Measurements from ENCODE around the gene VSIG1. TPM values are rescaled to one million over a fixed set of nuclear protein-coding genes. Genes with fewer than 3 reads are reported as not detected.

VSIG1 gene
- polyA plus RNA-seq (ENCODE audit: insufficient read length), result 0.18 TPM

DNA sequence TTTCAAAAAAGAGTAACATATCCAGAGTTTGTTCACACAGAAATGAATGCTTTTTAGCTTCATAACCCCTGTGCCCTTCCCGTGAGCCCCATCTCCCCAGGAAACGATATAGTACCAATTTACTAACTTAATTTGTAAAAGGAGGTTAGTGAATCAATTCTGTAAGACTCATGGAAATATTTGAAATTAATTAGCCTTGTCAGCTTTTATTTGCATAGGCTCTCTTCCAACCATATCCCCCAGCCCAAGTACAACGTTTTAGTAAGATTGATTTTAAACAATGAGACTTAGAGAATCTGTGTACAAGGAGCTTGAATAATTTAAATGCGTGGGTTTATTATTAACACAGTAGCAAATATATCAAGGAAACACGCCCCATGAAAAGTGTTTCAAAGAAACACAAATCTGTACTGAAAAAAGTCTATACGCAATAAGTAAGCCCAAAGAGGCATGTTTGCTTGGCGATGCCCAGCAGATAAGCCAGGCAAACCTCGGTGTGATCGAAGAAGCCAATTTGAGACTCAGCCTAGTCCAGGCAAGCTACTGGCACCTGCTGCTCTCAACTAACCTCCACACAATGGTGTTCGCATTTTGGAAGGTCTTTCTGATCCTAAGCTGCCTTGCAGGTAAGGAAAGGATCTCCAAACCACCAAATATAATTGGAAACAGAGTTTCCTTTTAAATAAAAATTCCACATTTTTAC is at the start of gene VSIG1:
TSS of gene VSIG1 (plus strand) at position 512 of the 703 bp plus-strand sequence. CDS start at position 578, 66 bp downstream.
- DNase-seq, result no peak

DNA sequence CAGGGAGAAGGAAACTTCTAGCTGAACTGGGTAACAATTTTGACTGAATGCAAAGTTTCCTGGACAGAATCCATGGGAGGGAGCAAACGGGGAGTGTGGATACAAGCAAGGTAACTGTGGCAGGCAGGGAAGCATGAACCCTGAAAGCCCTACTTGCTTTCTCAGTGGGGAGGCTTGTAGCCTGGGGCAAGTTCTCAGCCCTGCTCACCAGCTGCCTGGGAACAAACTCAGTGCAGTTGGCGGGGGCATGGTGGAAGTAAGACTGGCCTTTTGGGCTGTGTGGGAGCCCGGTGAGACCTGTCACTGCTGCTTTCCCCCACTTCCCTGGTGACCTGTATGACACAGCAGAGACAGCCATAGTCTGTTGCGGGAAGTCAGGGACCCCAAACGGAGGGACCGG is 48.7 kb upstream of the VSIG1 start:
- no peak for DNase-seq

DNA sequence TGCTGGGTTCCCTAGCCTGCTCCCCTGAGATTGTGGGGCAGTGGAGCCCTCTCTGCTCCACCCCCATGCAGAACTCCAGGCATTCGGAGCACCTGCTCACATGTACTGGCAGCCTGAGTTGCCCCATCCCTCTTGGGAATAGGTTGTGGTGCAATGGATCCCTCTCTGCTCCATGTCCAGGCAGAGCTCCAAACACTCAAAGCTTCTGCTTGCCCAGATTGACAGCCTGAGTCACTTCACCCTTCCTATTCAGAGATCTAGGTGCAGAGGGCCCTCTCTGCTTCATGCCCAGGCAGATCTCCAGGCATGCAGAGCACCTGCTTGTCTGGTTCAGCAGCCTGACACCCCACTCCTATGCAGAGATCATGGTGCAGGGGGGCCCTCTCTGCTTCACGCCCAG is 44.1 kb upstream of the VSIG1 start:
- no peak for DNase-seq

DNA sequence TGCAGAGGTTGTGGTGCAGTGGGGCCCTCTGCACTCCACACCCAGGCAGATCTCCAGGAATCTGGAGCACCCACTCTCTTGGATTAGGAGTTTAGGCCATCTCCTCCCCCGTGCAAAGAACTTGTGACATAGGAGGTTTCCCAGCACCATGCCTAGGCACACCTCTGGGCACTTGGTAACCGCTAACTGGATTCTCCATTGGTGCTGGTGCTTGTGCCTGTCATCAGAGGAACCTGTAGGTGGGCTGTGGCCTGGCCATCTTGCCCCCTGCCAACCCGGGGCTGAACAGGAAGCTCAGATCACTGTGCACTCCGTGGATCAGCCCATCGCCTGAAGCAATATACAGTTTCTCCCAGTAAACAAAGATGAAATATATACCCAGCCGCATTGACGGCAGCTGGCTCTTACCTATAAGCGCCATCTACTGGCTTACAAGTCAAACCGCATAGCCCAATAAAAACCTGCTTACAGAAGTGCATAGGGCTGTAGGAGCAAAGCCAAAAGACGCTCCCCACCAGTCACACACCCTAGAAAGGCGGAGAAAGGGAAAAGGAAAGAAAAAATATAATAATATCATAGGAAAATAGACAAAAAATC is 43.5 kb upstream of the VSIG1 start:
- no peak for DNase-seq

DNA sequence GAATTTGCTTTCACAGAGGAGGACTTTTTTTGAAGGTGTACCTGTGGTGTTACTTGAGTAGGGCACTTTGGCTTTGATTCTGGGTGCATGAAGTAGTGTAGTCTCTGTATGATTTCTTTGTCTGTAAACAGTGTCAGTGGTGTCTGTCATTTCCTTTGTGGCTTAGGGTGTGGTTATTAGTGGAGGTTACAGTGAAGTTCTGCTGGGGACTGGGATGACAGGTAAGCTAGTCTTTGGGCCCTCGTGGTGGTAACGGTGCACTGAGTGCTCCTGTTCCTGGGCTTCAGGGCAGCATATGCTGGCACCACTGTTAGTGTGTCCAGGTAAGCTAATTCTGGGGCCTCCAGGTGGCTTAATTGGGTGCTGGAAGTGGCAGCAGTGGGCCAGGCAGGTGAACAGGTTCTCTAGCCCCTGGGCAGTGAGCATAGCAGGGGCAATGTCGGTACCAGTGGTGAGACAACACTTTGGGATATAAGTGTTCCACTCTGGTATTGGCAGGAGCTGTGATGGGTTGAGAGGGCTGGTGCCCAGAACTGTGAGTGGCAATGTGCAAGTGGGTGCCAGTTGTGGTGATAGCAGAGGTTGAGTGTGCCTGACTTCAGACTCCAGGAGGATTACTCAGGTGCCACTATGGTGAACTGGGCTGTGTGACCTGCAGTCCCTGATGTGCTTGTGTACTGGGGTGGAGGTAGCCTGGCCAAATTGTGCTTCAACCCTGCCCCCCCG is 26.0 kb upstream of the VSIG1 start:
- DNase-seq, result no peak

DNA sequence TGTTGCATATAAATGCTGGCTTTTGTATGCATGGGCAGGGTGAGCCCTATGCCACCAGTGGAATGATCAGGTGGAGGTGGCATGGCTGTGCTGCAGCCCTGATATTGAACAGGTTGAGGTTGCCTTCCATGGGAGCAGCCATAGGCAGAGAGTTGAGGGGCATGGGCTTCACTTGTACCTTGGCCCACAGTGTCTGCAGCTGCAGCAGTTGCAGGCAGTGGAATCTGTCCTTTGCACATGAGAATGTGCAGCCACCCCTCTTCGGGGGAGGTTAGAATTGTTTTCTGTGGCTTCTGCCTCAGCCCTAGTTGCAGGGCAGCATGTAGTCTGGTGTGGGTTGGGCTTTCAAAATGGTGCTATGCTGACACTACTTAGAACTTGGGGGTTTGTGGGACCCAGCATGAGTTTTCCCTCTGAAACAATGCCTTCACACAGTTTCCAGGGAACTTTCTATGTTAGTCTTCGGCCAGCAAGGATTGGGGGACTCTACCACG is 25.4 kb upstream of the VSIG1 start:
- DNase-seq, result no peak

DNA sequence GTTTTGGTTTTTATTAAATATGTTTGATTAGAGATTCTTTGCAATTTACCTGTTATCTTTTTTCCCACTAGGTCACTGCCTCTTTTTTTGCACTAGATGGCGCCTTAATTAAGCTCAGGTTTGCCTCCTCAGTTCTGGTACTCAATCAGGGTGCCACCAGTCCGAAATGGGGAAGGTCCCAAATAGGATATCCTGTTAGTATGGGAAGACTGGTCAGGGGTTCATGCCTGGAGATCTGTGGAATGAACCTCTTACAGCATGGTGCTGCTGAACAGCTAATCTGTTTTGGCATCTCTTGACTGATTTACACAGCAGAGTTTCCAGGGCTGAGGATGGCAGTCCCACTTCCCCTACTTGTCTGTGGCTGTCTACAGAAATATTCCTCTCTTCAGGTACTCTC is 24.2 kb upstream of the VSIG1 start:
- no peak for DNase-seq

DNA sequence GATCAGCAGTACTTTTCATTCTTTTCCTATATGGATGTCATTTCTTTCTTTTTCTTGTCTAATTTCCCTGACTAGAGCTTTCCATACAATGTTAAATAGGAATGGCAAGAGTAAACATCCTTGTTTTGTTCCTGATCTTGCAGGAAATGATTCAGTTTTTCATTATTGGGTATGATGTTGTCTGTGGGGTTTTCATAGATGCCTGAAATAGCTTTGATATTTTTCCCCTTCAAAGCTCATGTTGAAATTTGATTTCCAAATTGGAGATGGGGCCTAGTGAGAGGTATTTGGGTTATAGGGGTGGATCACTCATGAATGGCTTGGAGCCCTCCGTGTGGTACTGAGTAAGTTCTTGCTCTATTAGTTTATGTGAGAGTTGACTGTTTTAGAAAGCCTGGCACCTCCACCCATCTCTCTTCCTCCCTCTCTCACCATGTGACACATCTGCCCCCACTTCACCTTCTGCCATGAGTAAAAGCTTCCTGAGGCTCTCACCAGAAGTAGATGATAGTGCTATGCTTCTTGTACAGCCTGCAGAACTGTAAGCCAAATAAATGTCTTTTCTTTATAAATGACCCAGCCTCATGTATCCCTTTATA is 22.3 kb upstream of the VSIG1 start:
- DNase-seq, result no peak

DNA sequence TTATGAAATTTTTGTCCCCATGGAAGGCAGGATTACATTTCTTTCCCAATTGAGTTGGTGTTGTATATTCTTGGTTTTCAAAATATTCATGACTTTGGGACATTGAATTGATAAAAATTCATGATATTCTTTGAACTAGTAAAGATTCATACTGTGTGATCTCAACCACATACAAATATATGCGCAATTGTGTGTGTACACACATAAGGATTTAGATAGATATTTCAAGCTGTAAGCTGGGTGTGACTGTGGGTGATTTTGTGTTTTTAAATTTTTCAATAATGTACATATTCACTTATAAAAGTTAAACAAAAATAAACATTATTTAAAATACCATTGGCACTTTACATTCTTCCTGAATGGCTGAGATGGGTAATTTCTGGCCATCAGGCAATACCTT is 19.5 kb upstream of the VSIG1 start:
- DNase-seq, result no peak

DNA sequence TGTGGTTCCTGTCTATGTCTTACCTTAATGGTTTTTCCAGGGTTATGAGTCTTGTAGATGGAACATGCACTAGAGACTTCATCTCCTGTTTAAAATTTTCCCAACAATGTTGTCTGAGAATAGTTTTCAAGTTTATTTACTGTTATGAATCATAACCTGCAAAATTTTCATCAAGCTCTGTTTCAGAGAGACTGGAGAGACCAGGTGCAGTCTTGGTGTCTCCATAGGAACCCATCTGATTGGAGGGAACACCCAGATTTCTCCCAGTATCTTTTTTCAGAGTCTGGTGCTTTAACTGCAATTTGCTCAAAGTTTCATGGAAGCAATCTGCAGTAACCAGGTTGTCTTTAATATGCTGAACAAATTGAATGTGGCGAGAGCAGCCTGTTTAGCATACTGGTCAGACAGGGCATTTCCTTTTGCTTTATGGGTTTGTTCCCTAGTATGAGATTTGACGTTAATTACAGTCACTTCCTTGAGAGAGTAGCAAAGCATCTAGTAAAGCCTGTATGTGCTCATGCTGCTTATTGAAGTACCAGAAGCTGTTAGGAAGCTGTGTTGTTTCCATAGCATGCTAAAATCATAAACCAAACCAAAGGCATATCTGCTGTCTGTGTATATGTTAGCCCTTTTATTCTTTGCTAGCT is 18.8 kb upstream of the VSIG1 start:
- DNase-seq, result no peak

DNA sequence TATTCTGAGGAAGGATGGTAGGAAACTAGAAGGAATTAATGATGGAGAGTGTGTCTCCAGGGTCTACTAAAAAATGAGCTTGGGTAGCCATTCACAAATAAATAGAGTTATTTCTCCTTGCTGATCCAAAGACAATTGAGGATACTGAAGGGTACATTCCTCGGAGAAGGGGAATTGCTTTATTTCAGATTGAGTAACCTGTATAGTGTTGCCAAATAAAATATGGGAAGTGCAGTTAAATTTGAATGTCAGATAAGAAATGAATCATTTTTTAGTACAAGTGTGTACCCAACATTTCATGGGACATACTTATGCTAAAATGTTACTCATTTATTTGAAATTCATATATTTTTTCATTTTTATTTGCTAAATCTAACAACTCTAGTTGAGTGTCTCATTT is 16.0 kb upstream of the VSIG1 start:
- no peak for DNase-seq

DNA sequence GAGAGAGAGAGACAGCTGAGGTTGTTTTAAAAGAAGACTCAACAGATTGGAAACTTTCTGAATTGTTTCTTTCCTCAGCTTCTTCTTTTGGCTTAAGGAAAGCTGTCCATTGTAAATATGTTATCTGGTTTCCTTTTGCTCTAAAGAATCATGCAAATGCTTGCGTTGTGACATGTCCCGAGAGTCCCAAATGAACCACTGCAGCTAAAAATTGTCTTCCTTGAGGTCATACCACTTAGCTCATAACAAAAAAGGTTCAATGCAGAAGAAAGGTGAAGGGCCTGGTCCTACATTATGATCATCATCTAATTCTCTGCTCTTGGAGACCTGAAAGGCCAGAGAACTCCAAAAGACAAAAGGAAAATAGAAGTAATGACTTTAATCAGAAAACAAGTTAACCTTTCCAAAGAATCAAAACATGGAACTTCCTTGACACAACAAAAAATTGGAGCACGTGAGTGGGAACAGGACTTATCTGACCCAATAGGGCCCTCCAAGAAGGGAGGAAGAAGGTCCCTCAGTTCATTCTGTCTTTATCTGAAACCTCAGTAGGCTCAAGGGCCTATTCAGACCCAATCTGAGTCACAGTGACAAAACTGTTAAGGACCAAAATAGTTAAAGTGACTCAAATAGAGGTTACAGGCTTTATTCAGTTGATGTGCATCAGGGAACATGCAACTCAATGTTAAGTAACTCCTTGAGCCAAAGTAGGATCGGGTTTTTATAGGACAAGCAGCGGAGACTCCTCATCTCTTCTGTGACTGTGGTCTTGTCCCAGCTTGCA is 14.7 kb upstream of the VSIG1 start:
- no peak for DNase-seq

DNA sequence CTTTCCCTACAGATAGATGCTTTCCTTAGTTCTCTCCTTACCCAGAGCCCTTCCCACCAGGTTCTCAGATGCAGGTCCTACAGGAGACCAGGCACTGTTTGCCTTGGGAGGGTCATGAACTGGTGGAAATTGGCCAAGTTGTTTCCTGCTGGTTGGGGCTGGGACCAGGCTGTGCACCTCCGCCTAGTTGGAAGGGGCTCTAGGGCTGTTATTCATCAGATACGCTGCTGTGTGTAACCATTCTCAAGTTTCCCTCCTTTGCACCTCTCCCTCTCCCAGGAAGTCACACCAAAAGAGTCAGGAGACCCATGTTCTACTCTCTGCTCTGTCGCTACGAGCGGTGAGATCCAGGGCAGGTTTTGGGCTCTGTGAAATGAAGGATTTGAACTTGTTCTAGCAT is 11.9 kb upstream of the VSIG1 start:
- no peak for DNase-seq

DNA sequence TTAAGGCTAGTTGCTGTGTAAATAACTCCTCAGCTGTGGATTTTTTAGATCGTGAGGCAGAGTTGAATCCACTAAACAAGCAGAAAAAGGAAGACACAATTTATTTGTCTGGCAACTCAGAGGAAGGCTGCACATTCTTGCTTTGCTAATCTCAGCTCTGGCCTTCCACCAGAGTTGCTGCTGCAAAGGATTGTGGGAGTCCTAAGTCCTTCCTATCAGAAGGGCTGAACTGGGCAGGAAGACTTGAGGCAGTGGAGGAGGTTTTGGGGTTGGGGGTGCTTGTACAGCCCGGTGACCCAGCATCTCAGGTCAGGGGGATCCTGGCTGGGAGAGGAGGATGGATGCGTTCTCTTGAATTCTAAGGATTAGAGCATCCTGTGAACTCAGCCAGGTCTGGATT is 11.0 kb upstream of the VSIG1 start:
- DNase-seq, result no peak

DNA sequence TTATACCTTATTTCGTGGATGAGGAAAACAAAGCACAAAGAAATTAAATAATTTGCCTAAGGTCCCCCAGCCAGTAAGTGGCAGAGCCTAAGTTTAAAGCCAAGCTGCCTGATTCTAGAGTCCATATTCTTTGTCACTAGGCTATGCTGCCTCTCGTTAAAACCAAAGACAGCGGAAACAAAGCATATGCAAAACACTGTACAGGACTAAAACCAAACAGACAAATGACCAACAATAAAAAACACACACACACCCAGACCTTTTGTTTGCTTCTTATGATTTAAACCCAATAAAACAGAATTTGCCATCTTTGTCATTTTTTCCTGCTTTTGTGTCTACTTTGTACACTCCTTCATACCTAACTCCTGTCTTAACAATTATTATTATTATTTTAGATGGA is 10.1 kb upstream of the VSIG1 start:
- no peak for DNase-seq

DNA sequence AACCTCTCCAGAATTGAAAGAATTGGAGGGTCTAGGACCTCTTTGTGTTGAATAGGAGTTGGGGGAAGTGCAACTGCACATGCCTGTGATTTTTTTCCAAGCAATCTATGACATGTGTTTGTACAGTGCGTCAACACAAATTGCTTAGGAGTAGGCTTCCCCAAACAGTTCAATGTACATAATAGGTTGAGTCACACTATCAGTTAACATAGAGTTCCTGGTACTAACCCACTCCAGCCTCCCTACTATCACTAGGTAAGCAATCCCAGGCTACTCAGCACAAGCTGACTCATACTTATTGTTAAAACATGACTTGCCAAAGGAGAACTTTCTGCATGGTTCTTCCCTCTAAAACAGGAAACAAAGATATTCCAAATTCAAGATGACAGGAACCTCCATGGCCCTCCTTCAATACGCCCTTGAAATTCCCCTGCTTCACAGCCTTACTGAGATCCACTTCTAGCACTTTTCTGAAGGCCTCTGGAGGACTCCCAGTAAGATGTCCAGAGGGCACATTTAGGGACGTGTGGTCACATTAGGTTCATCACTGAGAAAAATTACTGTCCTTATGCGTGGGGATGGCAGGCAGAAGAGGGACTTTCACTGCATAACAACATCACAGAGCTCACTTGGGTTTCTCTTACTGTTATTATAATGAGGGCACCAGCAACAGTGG is 8.4 kb upstream of the VSIG1 start:
- DNase-seq, result no peak

DNA sequence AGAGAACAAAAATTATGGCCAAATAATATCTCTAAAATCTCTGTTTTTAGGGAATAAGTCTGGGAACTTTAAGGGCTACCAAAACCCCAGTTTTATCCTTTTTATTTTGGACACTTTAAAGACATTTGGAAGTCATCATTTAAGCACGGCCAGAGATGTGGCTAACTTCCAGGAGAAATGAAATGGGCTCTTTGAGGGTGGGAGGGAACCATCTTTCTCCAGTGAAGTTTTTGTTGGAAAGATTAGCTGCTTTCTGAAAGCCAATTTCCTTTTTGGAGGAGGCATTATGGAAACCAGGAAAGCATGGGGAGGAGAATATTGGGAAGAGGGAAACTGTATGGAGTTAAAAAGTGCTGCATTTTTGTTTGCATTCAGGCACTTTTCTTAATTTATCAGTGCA is 4.8 kb downstream of the VSIG1 start:
- peak; percentile 34 for DNase-seq

DNA sequence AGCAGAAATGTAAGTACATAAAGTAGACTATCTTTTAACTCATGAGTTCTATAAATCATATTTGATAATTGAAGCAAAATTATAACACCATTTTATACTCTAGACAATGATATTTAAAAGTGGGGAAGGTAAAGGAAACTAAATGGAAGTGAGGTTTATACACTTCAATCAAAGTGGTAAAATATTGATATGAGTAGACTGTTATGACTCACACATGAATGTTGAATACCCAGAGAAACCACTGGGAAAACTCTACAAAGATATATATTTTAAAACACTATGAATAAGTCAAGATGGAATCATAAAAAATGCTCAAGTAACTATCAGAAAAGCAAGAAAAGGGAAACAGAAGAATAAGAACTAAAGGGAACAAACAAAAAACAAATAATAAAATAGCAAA is 8.4 kb downstream of the VSIG1 start:
- DNase-seq, result no peak

DNA sequence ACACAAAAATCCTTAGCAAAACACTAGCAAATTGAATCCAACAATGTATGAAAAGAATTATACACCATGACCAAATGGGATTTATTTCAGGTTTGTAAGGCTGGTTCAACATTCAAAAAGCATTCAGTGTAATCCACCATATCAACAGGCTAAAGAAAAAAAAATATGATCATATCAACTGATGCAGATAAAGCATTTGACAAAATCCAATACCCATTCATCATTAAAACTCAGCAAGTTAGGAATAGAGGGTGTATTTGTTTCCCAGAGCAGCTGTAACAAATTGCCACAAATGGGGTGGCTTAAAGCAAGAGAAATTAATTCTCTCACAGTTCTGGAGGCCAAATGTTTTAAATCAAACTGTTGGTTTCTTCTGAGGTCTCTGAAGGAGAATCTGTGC is 10.7 kb downstream of the VSIG1 start:
- no peak for DNase-seq

DNA sequence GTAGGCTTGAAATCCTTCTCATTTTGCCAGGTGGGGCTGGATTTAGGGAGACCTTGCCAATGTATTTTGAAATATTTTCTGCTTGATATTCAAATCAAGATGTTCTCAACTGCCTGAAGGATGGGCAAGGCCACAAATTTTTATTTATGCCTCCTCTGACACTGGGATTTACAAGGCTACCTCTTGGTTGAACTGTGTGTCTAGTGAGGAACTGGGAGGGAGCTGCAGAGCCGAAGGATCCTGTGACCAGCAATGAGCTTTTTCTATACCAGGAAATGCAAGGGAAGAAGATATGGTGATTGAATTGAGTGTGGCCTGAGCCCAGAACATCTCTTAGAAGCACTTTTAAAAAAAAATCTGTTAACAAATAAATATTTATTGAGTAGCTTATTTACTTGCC is 14.9 kb downstream of the VSIG1 start:
- no peak for DNase-seq

DNA sequence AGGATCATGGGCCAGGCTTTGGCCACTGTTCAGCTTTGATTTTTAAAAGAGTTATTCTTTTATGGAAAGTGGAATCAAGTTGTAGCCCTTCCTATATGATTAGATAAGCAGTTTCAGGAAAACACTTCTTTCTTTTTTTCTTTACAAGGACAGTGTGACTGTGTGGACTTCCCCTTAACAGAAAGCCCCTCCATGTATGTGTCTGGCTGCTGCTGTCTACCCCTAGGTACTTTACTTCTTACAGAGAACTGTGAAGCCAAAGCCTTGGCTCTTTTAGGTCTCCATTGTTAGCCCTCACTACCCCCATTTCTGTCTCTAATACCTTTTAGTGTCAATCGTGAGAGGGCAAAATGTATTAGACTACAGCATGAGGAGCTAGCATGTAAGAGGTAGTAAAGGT is 19.1 kb downstream of the VSIG1 start:
- no peak for DNase-seq
